HepG2 (cell line): Measurements from ENCODE around the gene BPIFB2. TPM values are rescaled to one million over a fixed set of nuclear protein-coding genes. Genes with fewer than 3 reads are reported as not detected.

ENCODE experiments used
- ARNT ChIP-seq: fragments of 450-650 bp; IDR thresholded peaks from 2 replicates; pipeline ENCODE4 v1.6.1; 2017
- ATF5 ChIP-seq: sonication (generic); formaldehyde crosslinking; IDR thresholded peaks from 2 replicates; pipeline ENCODE4 v1.4.0; 2020; ENCODE audit warnings: mild to moderate bottlenecking, low read depth, missing genetic modification reagents
- ELF1 ChIP-seq: sonication (generic); formaldehyde crosslinking; IDR thresholded peaks from 2 replicates; pipeline ENCODE4 v1.4.0; 2020; ENCODE audit warnings: missing genetic modification reagents
- FOSL1 ChIP-seq: sonication (generic); formaldehyde crosslinking; IDR thresholded peaks from 2 replicates; pipeline ENCODE4 v1.9.0; 2021; ENCODE audit warnings: missing genetic modification reagents, borderline replicate concordance
- FOXK1 ChIP-seq: sonication (generic); formaldehyde crosslinking; IDR thresholded peaks from 2 replicates; pipeline ENCODE4 v1.4.0; 2020; ENCODE audit warnings: low read depth, missing genetic modification reagents, borderline replicate concordance
- GABPB1 ChIP-seq: IDR thresholded peaks from 2 replicates; pipeline ENCODE4 v1.6.1; 2016; ENCODE audit warnings: mild to moderate bottlenecking, missing genetic modification reagents, moderate library complexity, missing compliant biosample characterization
- HNRNPLL ChIP-seq: fragments of 200-400 bp; formaldehyde crosslinking; IDR thresholded peaks from 2 replicates; pipeline ENCODE4 v1.6.1; 2017; ENCODE audit warnings: mild to moderate bottlenecking, low read depth, low read length; ENCODE audit not compliant: poor library complexity, severe bottlenecking
- JARID2 ChIP-seq: sonication (generic); formaldehyde crosslinking; IDR thresholded peaks from 2 replicates; pipeline ENCODE4 v1.8.1; 2023; ENCODE audit warnings: missing genetic modification reagents, inconsistent platforms; ENCODE audit not compliant: insufficient replicate concordance
- KDM4B ChIP-seq: sonication (generic); formaldehyde crosslinking; IDR thresholded peaks from 2 replicates; pipeline ENCODE4 v1.4.0; 2020; ENCODE audit warnings: missing genetic modification reagents
- MLX ChIP-seq: IDR thresholded peaks from 2 replicates; pipeline ENCODE4 v1.6.1; 2016
- PCBP1 ChIP-seq: fragments of 200-400 bp; formaldehyde crosslinking; IDR thresholded peaks from 2 replicates; pipeline ENCODE4 v1.6.1; 2017; ENCODE audit warnings: mild to moderate bottlenecking, low read depth, low read length, borderline replicate concordance
- RARG ChIP-seq: sonication (generic); formaldehyde crosslinking; IDR thresholded peaks from 2 replicates; pipeline ENCODE4 v1.4.0; 2020; ENCODE audit warnings: low read depth, mild to moderate bottlenecking, missing genetic modification reagents
- RELA ChIP-seq: sonication (generic); formaldehyde crosslinking; IDR thresholded peaks from 2 replicates; pipeline ENCODE4 v1.4.0; 2020; ENCODE audit warnings: missing genetic modification reagents
- SKIL ChIP-seq: sonication (generic); formaldehyde crosslinking; IDR thresholded peaks from 2 replicates; pipeline ENCODE4 v1.8.0; 2022; ENCODE audit warnings: missing genetic modification reagents, mild to moderate bottlenecking, moderate library complexity, borderline replicate concordance
- SSRP1 ChIP-seq: IDR thresholded peaks from 2 replicates; pipeline ENCODE4 v1.6.1; 2016; ENCODE audit warnings: control low read depth
- TGIF2 ChIP-seq: IDR thresholded peaks from 2 replicates; pipeline ENCODE4 v1.6.1; 2016; ENCODE audit warnings: control low read depth, missing compliant biosample characterization
- ZBTB4 ChIP-seq: sonication (generic); formaldehyde crosslinking; IDR thresholded peaks from 2 replicates; pipeline ENCODE4 v1.4.0; 2020; ENCODE audit warnings: missing genetic modification reagents, mild to moderate bottlenecking, borderline replicate concordance
- ZNF24 ChIP-seq: fragments of 450-650 bp; IDR thresholded peaks from 2 replicates; pipeline ENCODE4 v1.6.1; 2017; ENCODE audit warnings: antibody characterized with exemption, mild to moderate bottlenecking
- ZNF333 ChIP-seq: sonication (generic); formaldehyde crosslinking; IDR thresholded peaks from 2 replicates; pipeline ENCODE4 v1.4.0; 2020; ENCODE audit warnings: mild to moderate bottlenecking, missing genetic modification reagents, borderline replicate concordance
- ZNF432 ChIP-seq: sonication (generic); formaldehyde crosslinking; IDR thresholded peaks from 2 replicates; pipeline ENCODE4 v1.5.0; 2020; ENCODE audit warnings: missing genetic modification reagents, mild to moderate bottlenecking, borderline replicate concordance
- ZNF619 ChIP-seq: sonication (generic); formaldehyde crosslinking; IDR thresholded peaks from 2 replicates; pipeline ENCODE4 v1.4.0; 2020; ENCODE audit warnings: mild to moderate bottlenecking, missing genetic modification reagents
- ZNF660 ChIP-seq: sonication (generic); formaldehyde crosslinking; IDR thresholded peaks from 2 replicates; pipeline ENCODE4 v1.5.1; 2020; ENCODE audit warnings: mild to moderate bottlenecking, low read depth, missing genetic modification reagents, borderline replicate concordance
- ZNF672 ChIP-seq: sonication (generic); formaldehyde crosslinking; IDR thresholded peaks from 2 replicates; pipeline ENCODE4 v1.8.1; 2022; ENCODE audit warnings: missing genetic modification reagents
- ZNF766 ChIP-seq: sonication (generic); formaldehyde crosslinking; IDR thresholded peaks from 2 replicates; pipeline ENCODE4 v1.5.0; 2020; ENCODE audit warnings: missing genetic modification reagents, borderline replicate concordance
- polyA plus RNA-seq, 8 experiments: library from polyadenylated mRNA; depleted of rRNA in 3 of 8; stranded (reverse) in 7 of 8; unstranded in 1 of 8; fragments of >200 nt; fragmentation: Illumina TruSeq in 4 of 8; extraction: Trizol in 4 of 8; gene quantifications; 2 replicates each; pipeline versions ENCODE4 v1.2.1 to v1.2.3, GENCODE V29; 2011 to 2016; ENCODE audit warnings: low read depth in 4 of 8, missing spikeins in 1 of 8, mixed read lengths in 1 of 8; ENCODE audit not compliant: insufficient read depth in 1 of 8
- total RNA-seq, 5 experiments: library from RNA; depleted of rRNA; stranded (reverse); fragments of >200 nt; fragmentation: Illumina TruSeq; extraction: Trizol; gene quantifications; 2 replicates each; pipeline ENCODE4 v1.2.3, GENCODE V29; 2016; ENCODE audit warnings: low read depth in 1 of 5

The BPIFB2 gene
- total and polyA plus RNA-seq, 2 of the 13 experiments (the other 11 are each of a cell fraction or from before 2014, with no cell fraction given) = 54.5 to 902 TPM

GRCh38 chr20:33027769-33028751, 20.6 kb downstream of the BPIFB2 start (continued):
- no peak for TF ChIP-seq TGIF2 (CRISPR knock-in tag)
- TF ChIP-seq PCBP1 = 0 out of 2 replicates have a peak, but pooled peaks have one; percentile 31
- TF ChIP-seq RARG (CRISPR knock-in tag) = no peak
- peak; percentile 42 for TF ChIP-seq HNRNPLL
- TF ChIP-seq ZNF619 = no peak
- 0 out of 2 replicates have a peak, but pooled peaks have one; percentile 33 for TF ChIP-seq FOSL1 (CRISPR knock-in tag)
- TF ChIP-seq JARID2 (CRISPR knock-in tag) = no peak
- TF ChIP-seq RELA (CRISPR knock-in tag) = no peak
- no peak for TF ChIP-seq ARNT
- TF ChIP-seq GABPB1 (CRISPR knock-in tag) = no peak
- no peak; the same call in 1 of the 2 replicates for TF ChIP-seq SSRP1 (CRISPR knock-in tag)
- no peak for TF ChIP-seq ZNF24
- TF ChIP-seq ZNF672 (CRISPR knock-in tag) = no peak
- TF ChIP-seq ATF5 = no peak
- TF ChIP-seq KDM4B (CRISPR knock-in tag) = no peak
- TF ChIP-seq ZNF660 = no peak
- no peak for TF ChIP-seq MLX (CRISPR knock-in tag)
- no peak for TF ChIP-seq ELF1 (CRISPR knock-in tag)
- TF ChIP-seq FOXK1 (CRISPR knock-in tag) = no peak
- TF ChIP-seq SKIL (CRISPR knock-in tag) = no peak
- TF ChIP-seq ZNF333 = no peak
- TF ChIP-seq ZNF766 (CRISPR knock-in tag) = no peak
- TF ChIP-seq ZBTB4 (CRISPR knock-in tag) = no peak
- no peak for TF ChIP-seq ZNF432 (CRISPR knock-in tag)
